IMR-90 (cell line): ENCODE measurements around the gene SAMHD1. TPM values are rescaled to one million over a fixed set of nuclear protein-coding genes. Genes with fewer than 3 reads are reported as not detected.

Experiments used
- ATAC-seq: fragments of 200-7000 bp; cut with Tn5 transposase; 2 replicates; pipeline ENCODE4 v1.9.1; 2020; ENCODE audit warnings: low read depth, mild to moderate bottlenecking, moderate library complexity
- BruUV-seq: library from RNA; stranded (reverse); fragments of 400-500 nt; replicated peaks from 2 replicates; lab custom pipeline; 2021; lab: Mats Ljungman, UMichigan
- CTCF ChIA-PET: fragments of 300-600 bp; formaldehyde crosslinking; extraction: SDS; loops from one replicate; lab custom pipeline; 2021; ENCODE audit warnings: antibody characterized with exemption; lab: Yijun Ruan, JAX
- POLR2A ChIA-PET: fragments of 300-600 bp; sonication (Branson Sonifier 250); formaldehyde crosslinking; loops from one replicate; lab custom pipeline; 2022; ENCODE audit warnings: antibody characterized with exemption; ENCODE audit not compliant: unreplicated experiment; lab: Charles Lee
- DNase-seq: peaks from one replicate; pipeline ENCODE4 v3.0.0; 2013
- H2AFZ ChIP-seq: replicated peaks from 2 replicates; pipeline ENCODE3; 2013; ENCODE audit warnings: low read length, mild to moderate bottlenecking; ENCODE audit not compliant: poor library complexity
- H2AK5ac ChIP-seq: 2 replicates; pipeline ENCODE4 v1.6.1; 2013; ENCODE audit warnings: low read depth, low read length, inconsistent platforms
- H2AK9ac ChIP-seq: replicated peaks from 2 replicates; pipeline ENCODE3; 2013; ENCODE audit warnings: mild to moderate bottlenecking, low read depth, low read length, moderate library complexity; ENCODE audit not compliant: poor library complexity
- H2BK120ac ChIP-seq: 2 replicates; pipeline ENCODE4 v1.6.1; 2013; ENCODE audit warnings: low read depth, low read length, inconsistent platforms
- H2BK15ac ChIP-seq: 3 replicates; pipeline ENCODE4 v1.6.1; 2013; ENCODE audit warnings: low read depth, low read length, inconsistent platforms
- H2BK20ac ChIP-seq: 2 replicates; pipeline ENCODE4 v1.6.1; 2013; ENCODE audit warnings: low read depth, mild to moderate bottlenecking, inconsistent platforms, low read length, moderate library complexity
- H2BK5ac ChIP-seq: 2 replicates; pipeline ENCODE4 v1.6.1; 2013; ENCODE audit warnings: mild to moderate bottlenecking, low read depth, low read length, inconsistent platforms; ENCODE audit not compliant: poor library complexity, severe bottlenecking
- H3K14ac ChIP-seq: replicated peaks from 2 replicates; pipeline ENCODE4 v1.6.1; 2013; ENCODE audit warnings: low read depth, low read length, inconsistent platforms
- H3K18ac ChIP-seq: 2 replicates; pipeline ENCODE4 v1.6.1; 2013; ENCODE audit warnings: low read depth, low read length, control low read depth
- H3K23ac ChIP-seq: 2 replicates; pipeline ENCODE4 v1.6.1; 2013; ENCODE audit warnings: low read depth, low read length, inconsistent platforms
- H3K27ac ChIP-seq: 2 replicates; pipeline ENCODE4 v1.5.1; 2013; ENCODE audit warnings: mild to moderate bottlenecking, control low read depth, low read length; ENCODE audit not compliant: insufficient read depth
- H3K27me3 ChIP-seq: 2 replicates; pipeline ENCODE4 v1.6.1; 2013; ENCODE audit warnings: low read length; ENCODE audit not compliant: control insufficient read depth, insufficient read depth
- H3K36me3 ChIP-seq: 2 replicates; pipeline ENCODE4 v1.6.1; 2013; ENCODE audit warnings: low read length, mixed read lengths; ENCODE audit not compliant: control insufficient read depth, insufficient read depth
- H3K4ac ChIP-seq: 2 replicates; pipeline ENCODE4 v1.6.1; 2013; ENCODE audit warnings: low read depth, low read length, inconsistent platforms
- H3K4me1 ChIP-seq: 2 replicates; pipeline ENCODE4 v1.6.1; 2013; ENCODE audit warnings: low read length, mixed read lengths; ENCODE audit not compliant: control insufficient read depth, insufficient read depth
- H3K4me2 ChIP-seq: 2 replicates; pipeline ENCODE4 v1.6.1; 2013; ENCODE audit warnings: low read depth, mild to moderate bottlenecking, control low read depth, low read length, moderate library complexity
- H3K4me3 ChIP-seq: 2 replicates; pipeline ENCODE4 v1.5.1; 2013; ENCODE audit warnings: low read depth, mild to moderate bottlenecking, control low read depth, low read length, moderate library complexity; ENCODE audit not compliant: insufficient read depth
- H3K56ac ChIP-seq: 2 replicates; pipeline ENCODE4 v1.6.1; 2013; ENCODE audit warnings: low read length, inconsistent platforms; ENCODE audit not compliant: insufficient read depth; ENCODE audit errors: extremely low read depth
- H3K79me1 ChIP-seq, 2 experiments: 2 replicates each; pipeline ENCODE4 v1.6.1; 2013; ENCODE audit warnings: low read length in 2 of 2, inconsistent platforms in 1 of 2, low read depth in 1 of 2
- H3K9ac ChIP-seq: 2 replicates; pipeline ENCODE4 v1.6.1; 2013; ENCODE audit warnings: low read depth, low read length, control low read depth
- H3K9me1 ChIP-seq: 2 replicates; pipeline ENCODE4 v1.6.1; 2013; ENCODE audit warnings: low read length, inconsistent platforms; ENCODE audit not compliant: insufficient read depth
- H3K9me3 ChIP-seq: 2 replicates; pipeline ENCODE4 v1.6.1; 2013; ENCODE audit warnings: low read length; ENCODE audit not compliant: control insufficient read depth, insufficient read depth
- H4K20me1 ChIP-seq: 2 replicates; pipeline ENCODE4 v1.6.1; 2013; ENCODE audit warnings: low read length, inconsistent platforms; ENCODE audit not compliant: insufficient read depth
- H4K5ac ChIP-seq: 2 replicates; pipeline ENCODE4 v1.6.1; 2013; ENCODE audit warnings: mild to moderate bottlenecking, low read depth, low read length, control low read depth
- H4K8ac ChIP-seq, 2 experiments: 2 replicates each; pipeline ENCODE4 v1.6.1; 2013; ENCODE audit warnings: low read depth in 2 of 2, low read length in 2 of 2, control low read depth in 1 of 2, inconsistent platforms in 1 of 2
- H4K91ac ChIP-seq: 2 replicates; pipeline ENCODE4 v1.6.1; 2013; ENCODE audit warnings: low read depth, low read length, inconsistent platforms; ENCODE audit not compliant: insufficient read depth
- BHLHE40 ChIP-seq: fragments of 150-350 bp; IDR thresholded peaks from 2 replicates; pipeline ENCODE4 v1.6.1; 2016; ENCODE audit warnings: mild to moderate bottlenecking, low read depth, low read length
- CEBPB ChIP-seq: IDR thresholded peaks from 2 replicates; pipeline ENCODE4 v1.6.1; 2012; ENCODE audit warnings: low read depth, low read length, improper control_type of control experiment
- CHD1 ChIP-seq: IDR thresholded peaks from 2 replicates; pipeline ENCODE4 v1.6.1; 2012; ENCODE audit warnings: low read depth, low read length, improper control_type of control experiment
- ELK1 ChIP-seq: fragments of 150-350 bp; IDR thresholded peaks from 2 replicates; pipeline ENCODE4 v1.6.1; 2016; ENCODE audit warnings: low read depth, mild to moderate bottlenecking, low read length, moderate library complexity, borderline replicate concordance
- FOS ChIP-seq: fragments of 150-350 bp; IDR thresholded peaks from 2 replicates; pipeline ENCODE4 v1.6.1; 2016; ENCODE audit warnings: low read depth, low read length
- MAFK ChIP-seq: IDR thresholded peaks from 2 replicates; pipeline ENCODE4 v1.6.1; 2012; ENCODE audit warnings: low read depth, low read length, improper control_type of control experiment
- MAZ ChIP-seq: IDR thresholded peaks from 2 replicates; pipeline ENCODE4 v1.6.1; 2012; ENCODE audit warnings: low read depth, mild to moderate bottlenecking, low read length, improper control_type of control experiment, moderate library complexity, borderline replicate concordance
- MXI1 ChIP-seq: IDR thresholded peaks from 2 replicates; pipeline ENCODE4 v1.6.1; 2012; ENCODE audit warnings: low read depth, mild to moderate bottlenecking, low read length, moderate library complexity, borderline replicate concordance
- NFE2L2 ChIP-seq: fragments of 150-350 bp; IDR thresholded peaks from 2 replicates; pipeline ENCODE4 v1.6.1; 2016; ENCODE audit warnings: low read depth, mild to moderate bottlenecking, low read length
- POLR2A ChIP-seq: IDR thresholded peaks from 2 replicates; pipeline ENCODE4 v1.6.1; 2012; ENCODE audit warnings: mild to moderate bottlenecking, low read depth, low read length
- RAD21 ChIP-seq: IDR thresholded peaks from 2 replicates; pipeline ENCODE4 v1.6.1; 2012; ENCODE audit warnings: low read length, improper control_type of control experiment
- RCOR1 ChIP-seq: IDR thresholded peaks from 2 replicates; pipeline ENCODE4 v1.6.1; 2012; ENCODE audit warnings: mild to moderate bottlenecking, low read length, improper control_type of control experiment; ENCODE audit not compliant: insufficient replicate concordance
- RFX5 ChIP-seq: IDR thresholded peaks from 2 replicates; pipeline ENCODE4 v1.8.0; 2012; ENCODE audit warnings: low read depth, mild to moderate bottlenecking, low read length, moderate library complexity
- SMC3 ChIP-seq: fragments of 150-350 bp; IDR thresholded peaks from 2 replicates; pipeline ENCODE4 v1.6.1; 2016; ENCODE audit warnings: low read depth, mild to moderate bottlenecking, antibody characterized with exemption, low read length, moderate library complexity
- WGBS, 2 experiments: methylation state at CpG; one replicate each; pipeline versions ENCODE4 v1.1.5 to v1.1.7; 2013; ENCODE audit warnings: missing lambda C conversion rate in 2 of 2; ENCODE audit not compliant: insufficient read length in 1 of 2; ENCODE audit errors: extremely low coverage in 2 of 2; 5-methylcytosine and 5-hydroxymethylcytosine counted together
- dilution Hi-C: fragments of 300-500 bp; cut with HindIII; formaldehyde crosslinking; loops from one replicate; pipeline ENCODE4 v1.14.3; 2018; ENCODE audit warnings: low sequenced_read_pairs; ENCODE audit not compliant: unreplicated experiment
- in situ Hi-C: fragments of 300-500 bp; cut with MboI; formaldehyde crosslinking; loops from 3 replicates; pipeline ENCODE4 v1.14.3; 2019; ENCODE audit warnings: low sequenced_read_pairs, inconsistent platforms, mixed read lengths
- intact Hi-C: fragments of 100-400 bp; cut with micrococcal nuclease; formaldehyde crosslinking; loops from 2 replicates; pipeline ENCODE4 v1.10.0; 2022
- polyA plus RNA-seq, 3 experiments: library from polyadenylated mRNA; depleted of rRNA; stranded (reverse); fragments of >200 nt; gene quantifications; 2 replicates each; pipeline ENCODE4 v1.2.3, GENCODE V29; 2012; ENCODE audit warnings: low replicate concordance in 1 of 3
- total RNA-seq: library from RNA; depleted of rRNA; stranded (reverse); fragments of >200 nt; gene quantifications from 2 replicates; pipeline ENCODE4 v1.2.3, GENCODE V29; 2012
- TF ChIP-seq, protein P1 (sequence below): conservative IDR thresholded peaks from 2 replicates; pipeline ENCODE4 v1.5.1; 2012; ENCODE audit warnings: mild to moderate bottlenecking, low read depth, low read length, improper control_type of control experiment
- TF ChIP-seq, protein P2 (sequence below): fragments of 150-350 bp; IDR thresholded peaks from 2 replicates; pipeline ENCODE4 v1.6.1; 2017; ENCODE audit warnings: mild to moderate bottlenecking, antibody characterized with exemption, low read length, low read depth

The SAMHD1 gene
- total and polyA plus RNA-seq, 2 of the 4 experiments (the other 2 are of a cell fraction) = 6.3 to 14.9 TPM

GRCh38 chr20:36861625-36861874 is 90.0 kb downstream of the SAMHD1 start:
- Histone ChIP-seq H3K4ac (peak overlapping the region; percentile 98), H3K18ac (no peak overlapping the region), H4K91ac (peak overlapping the region; percentile 92), H3K4me1 (peaks cover 36% of the 10 kb centered on the region), H3K27ac (peak overlapping the region; percentile 76), H4K20me1 (peaks cover 59% of the 10 kb centered on the region), H3K9ac (peak overlapping the region; percentile 83), H4K5ac (peak overlapping the region; percentile 23; the same call in 1 of the 2 replicates), H3K23ac (peak overlapping the region; percentile 97), H3K56ac (peak overlapping the region; percentile 86), H3K4me3 (peak overlapping the region; percentile 62), H3K9me3 (no peaks in the 10 kb centered on the region), H3K9me1 (peaks cover 34% of the 10 kb centered on the region), H2AK5ac (peak overlapping the region; percentile 98), H2AFZ (peak overlapping the region; percentile 91), H4K8ac (peak overlapping the region; percentile 5 to 87; a peak in 2 of 4 replicates), H3K36me3 (peaks cover 8% of the 10 kb centered on the region; the same call in 1 of the 2 replicates), H3K79me1 (peaks cover 8 to 55% of the 10 kb centered on the region in 2 experiments; a peak in 3 of 4 replicates), H2BK15ac (no peak overlapping the region), H3K27me3 (no peaks in the 10 kb centered on the region), H3K4me2 (peak overlapping the region; percentile 94), H3K14ac (peak overlapping the region; percentile 98), H2BK20ac (0 out of 2 replicates have a peak overlapping the region, but pooled peaks have one; percentile 67), H2BK120ac (peak overlapping the region; percentile 78), H2BK5ac (peak overlapping the region; percentile 84), H2AK9ac (peak overlapping the region; percentile 100)
- intact Hi-C loops = loop anchor here (5.0 to 10.0 kb wide), 2 partner anchors 39 to 197 kb away; no protein-coding TSS in a partner anchor
- ChIA-PET CTCF (no interaction called here), POLR2A (interaction anchor here (1.2 kb wide), 1 partner anchor 26 kb away, joined by 3 read pairs; no protein-coding TSS in a partner anchor)
- in situ Hi-C loops = no loop called here
- no TSS peak for BruUV-seq
- TF ChIP-seq ELK1 (no peak), RFX5 (no peak), CHD1 (no peak), BHLHE40 (no peak), FOS (no peak), MAZ (no peak), NFE2L2 (no peak), MXI1 (no peak), RCOR1 (no peak), MAFK (no peak), SMC3 (no peak), CEBPB (no peak), RAD21 (no peak), POLR2A (no peak)
- TF ChIP-seq, protein P1, sequence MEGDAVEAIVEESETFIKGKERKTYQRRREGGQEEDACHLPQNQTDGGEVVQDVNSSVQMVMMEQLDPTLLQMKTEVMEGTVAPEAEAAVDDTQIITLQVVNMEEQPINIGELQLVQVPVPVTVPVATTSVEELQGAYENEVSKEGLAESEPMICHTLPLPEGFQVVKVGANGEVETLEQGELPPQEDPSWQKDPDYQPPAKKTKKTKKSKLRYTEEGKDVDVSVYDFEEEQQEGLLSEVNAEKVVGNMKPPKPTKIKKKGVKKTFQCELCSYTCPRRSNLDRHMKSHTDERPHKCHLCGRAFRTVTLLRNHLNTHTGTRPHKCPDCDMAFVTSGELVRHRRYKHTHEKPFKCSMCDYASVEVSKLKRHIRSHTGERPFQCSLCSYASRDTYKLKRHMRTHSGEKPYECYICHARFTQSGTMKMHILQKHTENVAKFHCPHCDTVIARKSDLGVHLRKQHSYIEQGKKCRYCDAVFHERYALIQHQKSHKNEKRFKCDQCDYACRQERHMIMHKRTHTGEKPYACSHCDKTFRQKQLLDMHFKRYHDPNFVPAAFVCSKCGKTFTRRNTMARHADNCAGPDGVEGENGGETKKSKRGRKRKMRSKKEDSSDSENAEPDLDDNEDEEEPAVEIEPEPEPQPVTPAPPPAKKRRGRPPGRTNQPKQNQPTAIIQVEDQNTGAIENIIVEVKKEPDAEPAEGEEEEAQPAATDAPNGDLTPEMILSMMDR = no peak
- TF ChIP-seq, protein P2, sequence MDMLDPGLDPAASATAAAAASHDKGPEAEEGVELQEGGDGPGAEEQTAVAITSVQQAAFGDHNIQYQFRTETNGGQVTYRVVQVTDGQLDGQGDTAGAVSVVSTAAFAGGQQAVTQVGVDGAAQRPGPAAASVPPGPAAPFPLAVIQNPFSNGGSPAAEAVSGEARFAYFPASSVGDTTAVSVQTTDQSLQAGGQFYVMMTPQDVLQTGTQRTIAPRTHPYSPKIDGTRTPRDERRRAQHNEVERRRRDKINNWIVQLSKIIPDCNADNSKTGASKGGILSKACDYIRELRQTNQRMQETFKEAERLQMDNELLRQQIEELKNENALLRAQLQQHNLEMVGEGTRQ = no peak
- 16% methylated on average over 4 of the region's 7 CpGs; no CpG with 5 or more reads in 1 of the 2 experiments for WGBS, 2 experiments
- ATAC-seq = no peak
- no peak for DNase-seq
- dilution Hi-C loops = loop anchor here (10.0 kb wide), 1 partner anchor 57 kb away; no protein-coding TSS in a partner anchor
